Stimulated activated CD8-positive, alpha-beta memory T cell treated with anti-CD3 and anti-CD28 coated beads, Interleukin-7, amount 100 ng/mL, for 4 hours (primary cell): Measurements from ENCODE around the gene HYI.
A peak's percentile ranks its signal among the peaks of the same experiment; 100 is the strongest.
"Not testable (repeated sequence)": the region's sequence is repeated elsewhere in the genome, so short reads cannot be mapped to it uniquely, and the experiment has no call there.

Source experiments
- DNase-seq, 2 donors: peaks; one replicate each; pipeline ENCODE4 v3.0.0-alpha.2; 2020; ENCODE audit warnings: low read depth in 2 of 2

Gene HYI

GRCh38 chr1:43464681-43465504 is 11.2 kb upstream of the HYI start:
- no peak for DNase-seq

DNA sequence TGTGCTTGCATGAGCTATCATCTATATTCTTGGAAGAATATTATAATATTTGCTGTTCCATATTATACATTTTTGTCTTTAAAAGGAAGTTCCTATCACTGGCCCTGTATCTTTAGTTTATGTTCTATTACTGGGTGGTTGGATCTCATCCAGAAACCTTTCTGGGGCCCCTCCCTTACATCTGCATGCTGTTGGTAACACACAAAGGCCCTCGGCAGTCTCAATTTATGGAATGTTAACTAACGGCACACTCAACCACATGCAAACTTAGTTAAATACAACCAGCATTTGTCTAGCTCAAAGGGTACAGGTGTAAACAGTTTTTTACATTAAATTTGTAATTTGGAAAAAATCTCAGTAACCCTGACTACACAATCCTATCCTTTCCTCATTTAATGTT is 9.7 kb upstream of the HYI start:
- DNase-seq = no peak

DNA sequence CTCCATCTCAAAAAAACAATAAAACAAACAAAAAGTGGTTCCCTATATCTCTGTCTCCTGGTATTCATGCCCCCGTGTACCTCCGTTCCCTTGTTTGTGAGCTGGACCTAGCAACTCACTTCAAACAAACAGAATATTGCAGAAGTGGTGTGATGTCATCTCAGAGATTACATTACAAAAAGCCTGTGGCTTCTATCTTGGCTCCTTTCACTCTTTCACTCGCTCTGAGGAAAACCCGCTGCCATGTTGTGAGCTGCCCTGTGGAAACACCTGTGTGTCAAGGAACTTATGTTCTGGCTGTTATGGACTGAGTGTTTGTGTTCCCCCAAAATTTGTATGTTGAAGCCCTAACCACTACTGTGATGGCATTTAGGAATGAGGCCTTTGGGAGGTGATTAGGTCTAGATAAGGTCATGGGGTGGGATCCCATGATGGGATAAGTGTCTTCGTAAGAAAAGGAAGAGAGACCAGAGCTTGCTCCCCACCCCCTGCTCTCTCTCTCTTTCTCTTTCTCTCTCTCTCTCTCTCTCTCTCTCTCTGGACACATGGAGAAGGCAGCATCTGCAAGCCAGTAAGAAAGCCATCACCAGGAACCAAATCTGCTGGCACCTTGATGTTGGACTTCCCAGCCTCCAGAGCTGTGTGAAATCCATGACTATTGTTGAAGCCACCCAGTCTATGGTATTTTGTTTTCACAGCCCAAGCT is 7.4 kb upstream of the HYI start:
- DNase-seq = no peak

DNA sequence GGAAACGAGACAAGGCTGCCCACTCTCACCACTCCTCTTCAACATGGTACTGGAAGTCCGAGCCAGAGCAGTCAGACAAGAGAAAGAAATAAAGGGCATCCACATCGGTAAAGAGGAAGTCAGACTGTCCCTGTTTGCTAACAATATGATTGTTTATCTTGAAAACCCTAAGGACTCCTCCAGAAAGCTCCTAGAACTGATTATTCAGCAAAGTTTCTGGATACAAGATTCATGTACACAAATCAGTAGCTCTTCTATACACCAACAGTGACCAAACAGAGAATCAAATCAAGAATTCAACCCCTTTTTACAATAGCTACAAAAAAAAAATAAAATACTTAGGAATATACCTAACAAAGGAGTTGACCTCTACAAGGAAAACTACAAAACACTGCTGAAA is 4.6 kb upstream of the HYI start:
- DNase-seq = not testable (repeated sequence)

GRCh38 chr1:43455213-43455889 is 1.6 kb upstream of the HYI start:
- DNase-seq = no peak

DNA sequence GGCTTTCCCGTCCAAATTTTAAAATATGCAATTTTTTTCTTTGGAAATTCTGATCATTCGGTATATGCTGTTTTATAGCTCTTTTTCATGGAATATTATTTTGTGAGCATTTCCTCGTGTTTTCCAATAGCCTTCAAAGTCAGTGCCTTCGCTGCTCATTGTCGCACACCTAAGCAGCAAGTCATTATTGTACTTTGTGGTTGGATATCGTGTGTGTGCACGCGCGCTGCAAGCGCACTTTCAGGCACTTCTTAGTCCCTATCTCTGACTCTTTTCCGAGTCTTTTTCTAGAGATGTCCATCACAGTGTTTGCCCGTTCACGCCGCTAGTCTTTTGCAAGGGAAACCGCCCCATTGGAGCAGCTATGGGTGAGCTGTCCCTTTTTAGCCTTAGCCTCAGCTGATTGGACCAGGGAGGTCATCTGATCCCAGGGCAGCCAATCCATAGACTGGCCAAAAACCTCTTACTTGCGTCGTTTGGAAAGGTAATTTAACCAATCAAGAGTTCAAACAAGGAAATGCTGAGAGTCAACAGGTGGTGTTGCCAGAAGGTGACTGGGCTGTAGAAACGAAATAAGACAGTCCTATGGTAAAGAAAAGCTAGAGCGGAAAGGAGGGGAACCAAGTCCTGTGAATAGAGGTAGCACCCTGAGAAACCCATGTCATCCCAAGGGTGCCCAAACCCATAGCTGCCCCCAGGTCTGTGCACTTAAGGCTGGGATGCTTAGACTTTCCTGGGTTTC is 710 bp upstream of the HYI start:
- DNase-seq = peak; percentile 19 to 21

GRCh38 chr1:43452789-43453441 is 816 bp downstream of the HYI start:
- no peak for DNase-seq

DNA sequence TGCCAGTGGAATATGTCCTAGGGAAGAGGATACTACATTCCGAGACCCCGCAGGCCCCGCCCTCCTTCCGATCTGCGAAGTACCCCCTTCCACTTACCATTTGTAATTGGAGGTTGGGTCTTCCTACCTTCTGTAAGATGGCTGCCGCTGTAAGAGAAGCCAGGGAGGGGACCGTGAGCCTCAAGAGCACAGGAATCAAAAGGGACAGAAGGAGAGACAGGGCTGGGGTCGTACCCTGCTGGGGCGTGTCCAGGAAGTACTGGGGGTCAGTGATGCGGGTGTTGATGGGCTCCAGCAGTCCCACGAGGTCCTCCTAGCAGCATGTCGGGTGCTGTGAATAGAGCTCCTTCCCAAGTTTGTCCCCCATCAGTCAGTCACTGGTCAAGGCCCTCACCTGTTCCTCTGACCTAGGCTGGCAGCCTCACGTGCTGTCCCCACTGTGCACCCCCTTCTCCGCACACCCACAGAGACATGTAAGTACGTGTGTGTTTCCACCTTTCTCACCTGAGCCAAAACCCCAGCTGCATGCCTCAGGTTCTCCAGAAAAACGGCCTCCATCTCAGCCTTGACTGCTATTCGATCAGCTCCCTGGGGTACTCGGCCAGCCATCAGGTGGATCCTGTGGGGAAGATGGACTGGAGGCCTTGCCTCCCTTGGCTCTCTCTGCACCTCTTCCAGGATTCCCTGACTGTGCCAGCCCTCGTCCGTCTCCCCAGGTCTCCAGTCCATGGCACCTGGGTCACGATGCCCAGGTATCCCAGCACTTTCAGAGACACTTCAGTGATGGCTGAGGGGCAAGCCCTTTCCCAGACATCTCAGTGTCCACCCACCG is 1.8 kb downstream of the HYI start:
- DNase-seq = no peak

- DNase-seq = no peak
These were observed 2.6 kb downstream of the HYI start for GRCh38 chr1:43451157-43451591.

DNA sequence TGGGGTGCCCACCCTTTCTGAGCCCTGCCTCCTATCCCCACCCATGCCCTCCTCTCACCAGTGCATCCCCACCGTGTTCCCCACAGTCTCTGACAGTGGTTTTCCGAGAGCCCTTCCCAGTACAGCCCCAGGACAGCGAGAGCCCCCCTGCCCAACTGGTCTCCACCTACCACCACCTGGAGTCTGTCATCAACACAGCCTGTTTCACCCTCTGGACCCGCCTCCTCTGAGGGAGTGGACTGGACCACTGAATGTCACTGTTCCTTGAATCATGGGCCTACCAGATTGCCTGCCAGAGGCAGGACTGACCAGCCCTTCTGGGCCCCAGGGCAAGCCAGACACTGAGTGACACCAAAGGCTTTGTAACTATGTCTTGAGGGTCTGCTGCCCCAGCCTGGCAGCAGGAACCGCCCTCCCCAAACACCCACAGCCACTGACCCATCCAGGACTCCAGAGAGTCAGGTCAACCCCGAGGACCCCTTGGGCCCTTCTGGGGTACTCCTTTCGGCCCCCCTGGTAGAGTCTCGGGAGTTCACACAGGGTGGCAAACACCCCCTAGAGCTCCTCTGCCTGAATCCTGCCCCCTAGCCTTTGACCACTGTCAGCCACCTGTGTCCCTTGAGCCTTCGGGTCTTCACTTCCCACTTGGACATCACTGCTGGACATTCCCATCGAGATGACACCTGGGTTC is 3.3 kb downstream of the HYI start:
- DNase-seq = no peak

- no peak for DNase-seq
These were observed 4.0 kb downstream of the HYI start for GRCh38 chr1:43449708-43450069.

- DNase-seq = no peak
These were observed 4.6 kb downstream of the HYI start for GRCh38 chr1:43448955-43449707.

GRCh38 chr1:43447891-43448708 is 5.6 kb downstream of the HYI start:
- DNase-seq = no peak

GRCh38 chr1:43446881-43447835 is 6.6 kb downstream of the HYI start:
- DNase-seq = no peak

- no peak for DNase-seq
These were observed 7.4 kb downstream of the HYI start for GRCh38 chr1:43446388-43446740.

- no peak for DNase-seq
These were observed 7.9 kb downstream of the HYI start for GRCh38 chr1:43445606-43446387.

GRCh38 chr1:43444836-43445235 is 8.9 kb downstream of the HYI start:
- no peak for DNase-seq
